NCI-H446 treated with DMSO at 0.1 percent for 48 hours (cell line): Measurements from ENCODE around the gene SIK3.

Experiments used
- DNase-seq: peaks from one replicate; lab custom pipeline; 2025; lab: John Stamatoyannopoulos, UW

SIK3 gene

DNA sequence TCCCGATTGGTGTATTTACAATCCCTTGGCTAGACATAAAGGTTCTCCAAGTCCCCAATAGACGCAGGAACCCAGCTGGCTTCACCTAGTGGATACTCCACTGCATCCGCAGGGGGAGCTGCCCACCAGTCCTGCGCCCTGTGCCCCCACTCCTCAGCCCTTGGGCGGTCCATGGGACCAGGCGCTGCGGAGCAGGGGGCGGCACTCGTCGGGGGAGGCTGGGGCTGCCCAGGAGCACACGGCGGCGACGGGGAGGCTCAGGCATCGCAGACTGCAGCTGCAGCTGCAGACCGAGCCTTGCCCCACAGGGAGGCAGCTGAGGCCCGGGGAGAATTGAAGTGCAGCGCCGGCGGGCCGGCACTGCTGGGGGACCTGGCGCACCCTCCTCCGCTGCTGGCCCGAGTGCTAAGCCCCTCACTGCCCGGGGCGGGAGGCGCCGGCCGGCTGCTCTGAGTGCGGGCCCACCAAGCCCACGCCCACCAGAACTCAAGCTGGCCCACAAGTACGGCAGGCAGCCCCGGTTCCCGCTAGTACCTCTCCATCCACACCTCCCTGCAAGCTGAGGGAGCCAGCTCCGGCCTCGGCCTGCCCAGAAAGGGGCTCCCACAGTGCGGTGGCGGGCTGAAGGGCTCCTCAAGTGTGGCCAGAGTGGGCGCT, 12.2 kb upstream of the SIK3 start:
- DNase-seq = no peak

DNA sequence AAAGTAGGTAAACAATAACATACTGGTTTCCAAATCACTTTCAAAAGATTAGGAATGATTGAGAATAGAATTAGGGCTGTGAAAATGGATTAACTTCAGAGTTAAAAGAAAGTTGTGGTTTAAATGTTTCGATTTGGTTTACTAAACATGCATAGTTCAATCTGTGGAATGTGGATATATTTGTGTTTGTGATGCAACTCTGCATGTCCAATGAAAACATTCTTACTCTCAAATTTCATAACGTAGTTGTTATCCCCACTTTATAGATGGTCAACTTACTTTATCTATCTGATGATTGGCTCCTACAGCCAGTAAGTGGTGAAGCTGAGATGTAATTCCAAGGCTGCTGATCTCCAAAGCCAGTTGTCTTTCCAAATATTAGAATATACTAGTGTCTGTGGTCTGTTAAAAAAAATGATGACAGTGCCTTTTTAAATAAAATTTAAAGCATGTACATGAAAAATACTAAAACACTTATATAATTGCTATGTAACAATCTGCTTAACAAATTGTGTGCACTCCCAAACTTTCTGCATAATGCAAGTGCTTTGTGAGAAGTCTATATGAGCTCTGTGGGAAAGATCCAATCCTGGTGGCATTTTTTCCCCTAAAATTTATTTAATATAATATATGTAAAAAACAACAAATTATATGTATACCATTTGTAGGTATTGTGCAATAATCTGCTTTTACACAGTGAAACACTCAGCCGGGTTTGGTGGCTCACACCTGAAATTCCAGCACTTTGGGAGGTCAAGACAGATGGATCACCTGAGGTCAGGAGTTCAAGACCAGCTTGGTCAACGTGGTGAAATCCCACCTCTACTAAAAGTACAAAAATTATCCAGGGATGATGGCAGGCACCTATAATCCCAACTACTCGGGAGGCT, 9.7 kb upstream of the SIK3 start:
- DNase-seq = no peak

DNA sequence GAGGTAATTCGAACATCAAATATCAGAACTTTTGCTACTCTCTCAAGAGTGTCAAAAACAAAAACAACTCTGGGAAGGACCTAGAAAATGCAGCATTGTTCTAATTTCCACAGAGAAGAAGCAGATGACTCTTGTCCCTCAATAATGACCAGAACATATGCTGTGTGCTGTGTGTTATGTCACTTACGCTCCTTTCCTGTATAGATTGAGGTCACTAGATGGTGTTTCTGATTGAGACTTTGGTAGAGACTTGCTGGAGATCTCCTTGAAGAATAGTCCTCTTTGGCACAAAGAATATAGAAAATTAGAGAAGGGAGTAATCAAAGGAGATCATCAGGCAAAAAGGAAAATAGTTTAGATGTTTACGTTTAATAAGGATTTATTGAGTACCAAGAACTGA, 2.3 kb upstream of the SIK3 start:
- DNase-seq = no peak

DNA sequence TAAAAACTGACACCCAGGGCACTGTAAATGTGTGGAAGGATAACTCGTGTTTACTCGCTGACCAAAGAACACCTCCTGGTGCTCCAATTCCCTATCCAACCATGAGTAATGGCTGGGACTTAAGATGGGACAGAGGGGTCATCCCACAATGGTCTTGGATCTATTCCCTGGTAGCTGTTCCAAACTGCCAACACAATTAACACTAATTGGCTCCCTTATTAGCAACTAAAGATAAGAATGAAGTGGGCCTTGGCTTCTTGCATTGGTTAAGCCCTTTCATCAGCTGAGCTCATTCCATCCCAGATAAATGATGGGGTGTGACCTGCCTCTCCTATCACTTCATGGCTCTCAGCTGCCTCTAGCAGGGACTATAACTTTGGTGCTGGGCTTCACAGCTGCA, 1.5 kb upstream of the SIK3 start:
- no peak for DNase-seq

DNA sequence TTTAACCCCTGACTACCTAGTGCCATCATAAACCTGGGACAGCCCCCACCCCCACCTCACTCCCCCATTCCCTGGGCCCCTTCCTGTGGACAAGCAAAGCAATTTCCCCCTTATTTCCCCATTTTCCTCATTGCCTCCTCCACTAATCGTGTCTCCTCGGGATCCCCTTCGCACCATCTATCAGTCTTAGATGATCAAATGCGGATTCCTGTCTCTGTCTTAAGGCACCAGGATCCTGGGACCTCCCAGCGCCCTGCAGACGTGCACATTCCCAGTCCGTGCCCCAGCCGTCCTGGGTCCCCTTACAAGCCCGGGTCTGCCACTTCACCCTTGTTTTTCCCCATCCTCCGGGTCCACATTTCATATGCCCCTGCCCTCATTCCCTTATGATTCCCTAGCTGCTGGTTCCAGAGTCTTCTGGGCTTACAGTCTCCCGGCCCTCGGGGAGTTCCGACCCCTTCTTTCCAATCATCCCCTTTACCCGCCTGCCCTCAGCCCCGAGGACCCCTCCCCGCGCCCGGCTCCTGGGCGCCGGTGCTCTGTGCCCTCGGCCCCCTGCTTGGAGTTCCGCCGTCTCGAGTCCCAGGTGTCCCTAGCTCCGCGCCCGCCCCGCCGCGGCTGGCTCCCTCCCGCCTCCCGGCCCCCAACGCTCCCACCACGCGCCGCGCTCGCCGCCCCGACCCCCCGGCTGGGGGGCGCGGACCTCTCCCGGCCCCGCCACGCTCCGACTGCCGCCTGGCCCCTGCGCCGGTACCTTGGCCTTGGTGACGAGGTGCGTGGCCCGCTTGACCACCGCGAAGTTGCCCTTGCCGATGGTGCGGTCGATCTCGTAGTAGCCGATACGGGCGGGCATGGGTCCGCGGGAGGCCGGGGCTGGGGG, 599 bp downstream of the SIK3 start:
- no peak for DNase-seq

DNA sequence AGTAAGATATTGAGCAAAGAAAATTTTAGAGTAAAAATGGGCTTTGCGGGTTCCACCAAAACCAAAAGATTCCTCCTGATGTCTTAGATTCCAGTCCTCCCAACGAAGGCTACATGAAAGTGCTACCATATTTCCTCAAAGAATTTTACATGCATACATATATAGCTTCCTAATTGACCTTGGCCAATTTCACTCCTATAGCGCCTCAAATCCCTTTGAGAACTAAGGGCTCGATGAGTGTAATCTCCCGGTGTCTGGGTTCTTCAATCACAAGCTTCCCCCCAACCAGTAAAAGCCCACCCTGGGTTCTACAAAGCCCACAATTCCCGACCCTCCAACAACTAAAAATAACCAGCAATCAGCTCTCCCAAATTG, 1.2 kb downstream of the SIK3 start:
- DNase-seq = no peak

DNA sequence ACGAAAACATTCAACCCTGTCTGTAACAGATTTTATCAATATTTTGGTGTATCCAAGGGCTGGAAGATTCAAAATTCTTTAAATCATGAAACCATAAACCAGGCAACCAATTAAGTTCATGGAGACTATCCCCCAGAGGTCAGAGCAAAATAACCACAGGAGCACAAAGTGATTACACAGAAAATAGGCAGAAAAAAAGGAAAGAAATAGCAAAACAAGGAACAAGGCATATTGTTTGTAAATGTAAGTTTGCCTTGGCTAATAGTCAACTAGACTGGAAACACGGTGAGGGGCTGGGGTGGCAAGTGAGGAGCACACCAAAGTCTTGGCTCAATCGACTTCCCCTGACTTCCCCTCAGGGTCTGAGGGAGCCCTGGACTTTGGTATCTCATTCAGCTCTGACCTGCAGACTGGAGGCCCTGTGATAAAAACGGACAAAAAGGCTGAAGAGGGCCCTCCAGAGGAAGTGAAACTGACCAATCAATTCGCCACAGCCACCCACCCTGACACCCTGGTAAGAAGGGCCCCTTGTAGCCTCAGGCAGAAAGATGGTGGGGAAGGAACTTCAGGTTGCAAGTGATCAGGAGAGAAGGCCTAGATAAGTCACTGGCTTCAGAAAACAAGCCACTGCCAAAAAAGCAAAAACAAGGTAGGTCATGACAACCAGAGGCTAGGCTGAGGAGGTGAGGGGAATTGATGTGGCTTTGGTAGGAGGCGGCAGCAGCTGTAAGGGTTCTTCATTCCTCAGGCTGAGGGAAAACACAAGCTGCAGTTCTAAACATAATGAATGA, 1.8 kb downstream of the SIK3 start:
- DNase-seq = no peak

DNA sequence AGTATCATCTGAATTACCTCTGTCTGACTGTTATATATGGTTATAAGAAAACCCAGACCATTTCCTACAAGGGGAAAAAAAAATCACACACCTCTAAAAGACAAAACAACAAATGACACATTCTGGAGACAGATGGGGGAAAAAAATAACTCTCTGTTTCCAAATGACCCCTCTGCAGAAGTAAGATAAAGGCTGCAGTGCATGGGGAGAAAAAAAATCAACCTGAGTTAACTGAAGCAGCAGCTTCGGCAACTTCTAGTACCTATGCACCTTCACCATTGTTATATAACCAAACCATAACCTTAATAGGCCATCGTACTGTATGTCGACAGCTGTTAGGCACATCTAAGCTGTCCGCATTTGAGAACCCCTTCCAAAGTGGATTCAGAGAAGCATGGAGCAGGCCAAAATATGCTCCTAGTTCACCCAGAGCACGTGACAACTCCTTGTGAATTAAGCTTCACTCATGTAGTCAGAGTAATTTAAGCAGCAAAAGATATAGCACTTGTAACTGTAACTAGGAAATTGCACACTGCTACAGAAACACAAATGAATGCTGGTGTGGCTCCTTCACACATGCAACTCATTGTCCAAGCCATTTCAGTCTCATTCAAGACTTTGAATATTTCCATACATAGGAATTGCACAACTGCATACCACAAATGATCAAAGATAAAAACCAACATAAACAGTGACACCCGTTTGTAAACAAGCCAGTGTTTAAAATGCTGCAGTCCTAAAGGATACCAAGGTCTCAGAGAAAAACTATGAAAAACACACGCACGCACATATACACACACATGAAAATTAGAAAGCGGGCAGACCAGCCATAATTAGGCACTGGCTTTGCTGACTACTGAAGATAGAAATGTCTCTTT, 2.7 kb downstream of the SIK3 start:
- peak; percentile 27 for DNase-seq

DNA sequence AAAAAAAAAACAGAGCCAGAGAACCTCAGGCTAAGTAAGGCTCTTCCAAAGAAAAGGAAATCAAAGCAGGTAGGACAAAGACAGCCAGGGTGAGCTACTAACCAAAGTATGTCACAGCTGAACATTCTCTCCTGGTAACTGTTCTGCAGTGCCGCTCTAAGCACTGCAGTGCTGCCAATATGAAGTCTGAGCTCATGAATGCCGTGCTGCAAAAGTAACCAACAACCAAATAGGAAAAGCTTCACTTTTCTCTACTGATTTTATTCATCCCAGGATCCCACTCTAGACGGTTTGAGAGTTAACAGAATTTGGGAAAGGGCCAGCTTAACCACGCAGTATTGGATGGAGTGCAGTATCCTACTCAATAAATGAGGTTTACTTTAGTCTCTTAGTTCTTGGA, 3.5 kb downstream of the SIK3 start:
- peak; percentile 26 for DNase-seq

DNA sequence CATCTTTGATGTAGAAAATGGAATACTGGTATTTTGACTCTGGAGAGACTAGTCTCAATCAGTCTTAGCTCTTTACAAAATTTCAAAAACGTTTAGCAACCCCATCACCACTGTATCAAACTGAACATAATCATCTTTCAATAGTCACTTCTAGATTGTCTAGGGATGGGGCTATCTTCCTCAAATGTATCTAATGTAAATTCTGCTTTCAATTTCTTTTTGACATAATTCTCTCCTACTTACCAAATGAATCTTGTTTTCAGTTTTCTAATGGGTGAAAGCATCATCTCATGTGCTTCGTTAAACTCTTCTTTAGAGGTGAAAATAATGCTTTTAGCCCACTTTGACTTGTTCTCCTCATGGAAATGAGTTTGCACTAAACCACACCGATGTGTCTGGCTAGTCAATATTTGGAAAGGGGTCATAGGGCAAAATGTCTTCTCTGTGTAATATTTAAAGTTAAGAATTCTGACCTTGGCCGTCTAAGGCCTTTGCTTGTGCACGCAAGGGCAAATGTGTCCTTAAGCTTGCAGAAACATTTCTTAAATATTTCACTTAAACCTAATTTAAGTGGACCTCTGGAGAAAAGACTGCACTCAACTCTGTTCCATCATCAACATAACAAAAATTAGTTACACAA, 5.2 kb downstream of the SIK3 start:
- no peak for DNase-seq

DNA sequence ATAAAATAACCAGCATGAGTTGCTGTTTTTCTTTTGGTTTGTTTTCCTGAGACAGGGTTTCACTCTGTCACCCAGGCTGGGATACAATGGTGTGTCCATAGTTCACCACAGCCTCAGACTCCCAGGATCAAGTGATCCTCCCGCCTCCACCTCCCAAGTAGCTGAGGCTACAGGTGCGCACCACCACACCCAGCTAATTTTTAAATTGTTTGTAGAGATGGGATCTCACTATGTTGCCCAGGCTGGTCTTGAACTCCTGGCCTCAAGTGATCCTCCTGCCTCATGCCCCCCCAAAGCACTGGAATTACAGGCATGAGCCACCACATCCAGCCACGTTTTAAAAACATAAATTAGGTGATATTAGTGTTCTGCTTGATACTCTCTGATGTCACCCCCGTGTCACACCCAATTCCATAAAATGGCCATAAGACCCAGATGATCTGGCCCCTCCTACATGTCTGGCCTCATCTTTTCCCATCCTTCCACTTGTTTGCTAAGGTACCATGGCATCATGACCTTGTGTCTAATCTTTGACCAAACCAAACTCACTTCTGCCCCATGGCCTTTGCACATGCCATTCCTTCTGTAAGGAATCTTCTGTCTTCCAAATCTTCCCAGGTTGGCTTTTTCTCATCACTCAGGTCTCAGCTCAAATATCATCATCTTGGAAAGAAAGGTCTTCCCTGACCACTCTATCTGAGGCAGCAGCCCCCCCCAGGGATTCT, 6.3 kb downstream of the SIK3 start:
- no peak for DNase-seq

DNA sequence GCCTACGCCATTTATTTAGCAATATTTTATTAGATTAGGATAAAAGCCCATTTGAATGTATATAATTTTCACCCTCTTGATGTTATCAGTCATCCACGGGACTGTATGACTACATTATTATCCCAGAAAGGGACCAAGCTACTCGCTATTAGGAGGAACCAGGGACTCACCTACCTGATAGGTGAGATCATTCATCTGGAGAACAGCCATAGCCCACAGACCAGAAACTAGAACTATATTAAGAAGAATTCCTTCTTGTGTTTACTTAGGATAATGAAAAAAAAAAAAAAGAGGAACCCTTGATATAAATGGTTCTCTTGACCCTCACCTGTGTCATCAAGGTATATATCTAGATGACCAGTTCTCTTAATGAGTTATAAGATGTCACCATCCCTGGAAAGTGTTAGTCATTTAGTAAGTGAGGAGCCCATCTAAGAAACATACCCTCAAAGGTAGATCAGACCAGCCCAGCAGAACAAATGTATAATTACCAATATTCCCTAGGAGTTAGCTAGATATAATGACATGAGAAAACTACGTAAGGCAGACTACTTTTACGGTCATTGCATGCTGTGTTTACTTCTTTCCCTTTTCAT, 8.0 kb downstream of the SIK3 start:
- no peak for DNase-seq

DNA sequence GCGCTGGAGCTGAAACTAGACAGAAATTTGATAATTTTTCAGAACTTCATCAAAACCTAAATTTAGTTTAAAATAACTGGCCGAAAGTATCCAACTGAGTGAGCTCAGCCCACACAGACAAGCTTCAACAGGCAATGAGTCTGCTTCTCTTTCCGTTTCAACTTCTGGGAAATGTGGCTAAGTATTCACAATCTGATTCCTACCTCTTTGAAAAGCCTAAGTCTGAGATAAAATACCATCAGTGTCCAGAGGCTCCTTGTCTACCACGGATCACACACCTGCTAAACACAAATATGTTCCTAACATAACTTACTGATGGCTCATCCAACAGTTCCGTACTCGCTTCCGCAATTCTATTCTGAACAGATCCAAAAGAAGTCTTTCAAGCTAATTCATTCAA, 8.5 kb downstream of the SIK3 start:
- DNase-seq = no peak

DNA sequence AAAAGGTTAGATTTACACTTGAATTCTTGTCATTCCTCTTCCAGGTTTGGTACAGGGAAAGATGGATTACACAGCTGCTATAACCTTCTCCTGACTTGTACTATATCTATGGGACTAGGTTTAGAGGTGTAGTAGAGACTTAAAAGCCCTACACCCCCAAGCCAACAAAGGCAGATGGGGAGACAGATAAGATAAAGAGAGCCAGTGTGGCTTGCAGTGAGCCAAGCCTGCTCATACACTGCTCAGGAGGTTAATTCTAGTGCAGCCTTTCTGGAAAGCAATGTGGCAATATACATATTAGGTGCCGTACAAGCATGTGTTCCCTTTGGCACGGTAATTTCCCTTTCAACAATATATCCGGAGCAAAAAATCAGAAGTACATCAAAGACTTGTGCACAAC, 10.8 kb downstream of the SIK3 start:
- DNase-seq = no peak

DNA sequence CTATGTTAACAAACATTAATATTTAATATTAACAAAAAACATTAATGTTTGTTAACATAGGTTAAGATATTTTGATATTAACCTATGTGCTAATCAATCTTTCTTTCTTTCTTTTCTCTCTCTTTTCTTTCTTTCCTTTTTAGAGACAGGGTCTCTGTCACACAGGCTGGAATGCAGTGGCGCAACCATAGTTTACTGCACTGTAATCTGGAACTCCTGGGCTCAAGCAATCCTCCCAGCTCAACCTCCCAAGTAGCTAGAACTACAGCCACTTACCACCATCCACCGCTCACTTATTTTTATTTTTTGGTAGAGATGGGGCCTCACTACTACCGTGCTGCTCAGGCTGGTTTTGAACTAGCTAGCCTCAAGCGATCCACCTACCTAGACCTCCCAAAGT, 13.2 kb downstream of the SIK3 start:
- DNase-seq = no peak

DNA sequence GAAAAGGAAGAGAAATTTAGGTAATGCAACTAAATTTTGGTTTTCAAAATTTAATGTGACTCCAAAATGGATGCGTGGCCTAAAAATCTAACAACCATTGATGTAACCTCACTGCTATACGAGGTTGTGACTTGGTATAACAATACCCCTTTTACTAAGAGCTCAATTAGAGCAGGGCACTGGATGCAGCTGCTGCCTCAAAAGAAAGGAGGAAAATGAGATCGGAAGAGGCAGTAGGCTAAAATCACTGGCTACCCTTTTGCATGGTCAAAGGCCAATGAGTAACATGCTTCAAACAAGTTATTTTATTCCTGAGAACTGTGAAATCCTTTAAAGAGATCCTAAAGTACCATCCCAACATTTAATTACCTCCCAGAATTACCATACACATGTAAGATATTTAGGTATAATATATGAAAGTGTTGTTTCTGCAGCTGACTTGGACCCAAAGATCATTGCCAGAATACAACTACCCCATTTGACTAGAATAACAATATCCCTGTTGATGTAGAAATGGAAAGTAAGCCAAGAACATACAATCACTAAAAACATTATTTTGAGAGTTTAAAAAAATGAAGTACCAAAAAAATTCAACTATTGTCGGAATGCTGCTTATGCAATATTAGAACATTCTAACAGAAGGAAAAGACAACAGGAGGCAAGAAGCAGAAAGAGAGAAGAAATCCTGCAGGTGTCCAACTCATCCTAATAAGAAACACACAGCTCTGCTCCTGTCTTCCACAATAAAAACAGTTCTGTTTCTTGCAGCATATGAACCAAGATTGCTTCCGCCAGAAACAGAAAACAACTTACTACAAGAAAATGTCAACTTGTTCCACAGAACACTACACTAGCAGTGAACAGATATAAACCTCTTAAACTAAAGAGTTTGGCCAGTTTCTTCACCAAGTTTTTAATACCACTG, 15.0 kb downstream of the SIK3 start:
- no peak for DNase-seq

DNA sequence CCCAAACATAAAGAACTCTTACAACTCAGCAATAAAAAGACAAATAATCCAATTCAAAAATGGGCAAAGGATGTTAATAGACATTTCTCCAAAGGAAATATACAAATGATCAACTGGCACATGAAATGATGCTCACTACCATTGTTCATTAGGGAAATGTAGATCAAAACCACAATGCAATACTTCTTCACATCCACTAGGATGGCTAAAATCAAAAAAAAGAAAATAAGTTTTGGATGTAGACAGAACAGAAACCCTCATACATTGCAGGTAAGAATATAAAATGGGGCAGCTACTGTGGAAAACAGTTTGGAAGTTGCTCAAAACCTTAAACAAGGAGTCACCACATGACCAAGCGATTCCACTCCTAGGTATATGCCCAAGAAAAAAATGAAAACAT, 16.3 kb downstream of the SIK3 start:
- no peak for DNase-seq

DNA sequence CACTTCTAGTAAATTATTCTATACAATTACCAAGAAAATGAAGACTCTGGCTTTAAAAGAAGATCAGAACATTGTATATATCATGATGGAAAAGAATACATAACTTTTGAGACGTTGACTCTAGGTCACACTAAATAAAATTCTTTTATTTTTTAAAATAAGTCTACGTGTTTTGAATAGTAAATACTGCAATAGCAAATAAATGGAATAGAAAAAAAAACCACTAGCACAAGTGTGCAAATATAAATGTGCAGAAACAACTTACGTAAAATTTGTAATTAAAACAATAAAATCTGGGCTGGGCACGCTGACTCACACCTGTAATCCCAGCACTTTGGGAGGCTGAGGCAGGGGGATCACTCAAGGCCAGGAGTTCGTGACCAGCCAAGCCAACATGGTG, 17.9 kb downstream of the SIK3 start:
- DNase-seq = no peak
